HG03196 (cell line): ENCODE data around the gene PDCL3.

ENCODE experiments used
- ATAC-seq: cut with Tn5 transposase; IDR thresholded peaks from one replicate; pipeline ENCODE4 v1.9.1; 2021; ENCODE audit not compliant: unreplicated experiment

The PDCL3 gene

DNA sequence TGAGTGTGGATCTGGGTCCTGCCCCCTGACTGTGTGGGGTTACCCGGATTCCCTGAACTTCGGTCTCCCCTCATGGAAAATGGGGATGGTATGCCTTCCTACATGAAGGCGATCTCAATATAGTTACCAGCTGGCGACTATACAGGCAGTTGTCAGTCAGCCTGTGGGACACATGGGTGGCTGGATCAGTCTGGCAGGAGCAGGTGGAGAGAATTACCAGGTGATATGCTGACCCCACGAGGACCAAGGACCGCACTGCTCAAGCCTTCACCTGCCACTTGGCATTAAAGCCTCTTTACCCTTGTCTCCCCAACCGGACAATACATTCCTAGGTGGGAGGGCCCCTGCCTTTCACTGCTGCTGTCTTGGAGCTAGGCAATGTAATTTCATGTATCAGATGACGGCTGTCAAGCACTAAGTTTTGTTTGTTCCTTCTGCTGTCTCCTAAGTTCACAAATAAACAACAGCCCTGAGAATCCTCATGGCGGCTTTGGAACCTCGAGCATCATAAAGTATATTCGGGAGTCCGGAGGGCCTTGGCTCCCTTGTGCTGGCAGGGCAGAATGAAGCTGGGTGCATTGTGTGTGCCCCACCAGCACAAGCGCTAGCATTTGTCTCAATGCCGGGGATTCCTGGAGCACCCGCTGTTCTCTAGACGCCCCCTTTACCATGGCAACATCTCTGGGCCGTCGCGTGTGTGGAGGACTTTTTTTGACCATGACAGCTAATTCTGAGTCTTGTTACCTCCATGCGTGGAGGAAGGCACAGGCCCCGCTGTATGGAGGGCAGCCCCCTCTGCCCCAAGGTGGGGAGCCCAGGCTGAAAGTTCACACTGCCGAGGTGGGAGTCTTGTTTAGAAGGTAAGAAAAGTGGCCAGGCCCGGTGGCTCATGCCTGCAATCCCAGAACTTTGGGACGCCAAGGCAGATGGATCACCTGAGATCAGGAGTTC lies 48.6 kb downstream of the PDCL3 start:
- ATAC-seq, result no peak

DNA sequence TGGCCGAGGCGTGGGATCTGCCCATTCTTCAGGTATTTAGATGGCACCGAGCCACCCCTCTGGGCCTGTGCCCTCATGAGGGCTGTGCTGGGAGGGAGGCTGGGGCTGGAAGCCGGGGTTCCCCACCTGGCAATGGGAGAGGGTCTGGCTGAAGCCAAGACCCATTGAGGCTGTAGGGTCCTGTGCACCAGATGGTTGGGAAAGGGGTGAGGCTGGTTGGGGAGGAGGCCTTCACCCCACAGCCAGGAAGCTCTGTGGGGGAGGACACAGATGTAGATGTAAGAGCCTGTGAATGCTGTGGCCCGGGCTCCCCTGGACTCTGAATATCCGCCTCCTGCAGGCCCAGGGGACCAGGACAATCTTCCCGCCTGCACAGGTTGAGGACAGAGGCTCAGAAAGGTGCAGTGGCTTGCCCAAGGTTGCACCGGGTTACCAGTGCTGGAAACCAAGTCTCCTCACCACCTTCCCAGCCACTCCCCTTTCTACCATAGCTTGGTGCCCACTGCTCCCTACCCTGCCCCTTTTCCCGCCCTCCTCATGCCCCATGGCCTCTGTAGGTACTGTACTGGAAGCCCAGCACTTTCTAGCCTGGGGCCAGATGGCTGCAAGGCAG lies 49.7 kb downstream of the PDCL3 start:
- no peak for ATAC-seq

DNA sequence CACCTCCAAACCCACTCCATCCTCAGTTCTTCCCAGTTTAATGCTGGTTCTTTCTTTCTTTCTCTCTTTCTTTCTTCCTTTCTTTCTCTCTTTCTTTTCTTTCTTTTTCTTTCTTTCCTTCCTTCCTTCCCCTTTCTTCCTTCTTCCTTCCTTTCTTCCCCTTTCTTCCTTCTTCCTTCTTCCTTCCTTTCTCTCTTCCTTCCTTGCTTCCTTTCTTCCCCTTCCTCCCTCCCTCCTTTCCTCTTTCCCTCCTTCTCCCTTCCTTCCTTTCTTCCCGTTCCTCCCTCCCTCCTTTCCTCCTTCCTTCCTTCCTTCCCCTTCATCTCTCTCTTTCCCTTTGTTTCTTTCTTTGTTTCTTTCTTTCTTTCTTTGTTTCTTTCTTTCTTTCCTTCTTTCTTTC lies 50.9 kb downstream of the PDCL3 start:
- no peak for ATAC-seq

DNA sequence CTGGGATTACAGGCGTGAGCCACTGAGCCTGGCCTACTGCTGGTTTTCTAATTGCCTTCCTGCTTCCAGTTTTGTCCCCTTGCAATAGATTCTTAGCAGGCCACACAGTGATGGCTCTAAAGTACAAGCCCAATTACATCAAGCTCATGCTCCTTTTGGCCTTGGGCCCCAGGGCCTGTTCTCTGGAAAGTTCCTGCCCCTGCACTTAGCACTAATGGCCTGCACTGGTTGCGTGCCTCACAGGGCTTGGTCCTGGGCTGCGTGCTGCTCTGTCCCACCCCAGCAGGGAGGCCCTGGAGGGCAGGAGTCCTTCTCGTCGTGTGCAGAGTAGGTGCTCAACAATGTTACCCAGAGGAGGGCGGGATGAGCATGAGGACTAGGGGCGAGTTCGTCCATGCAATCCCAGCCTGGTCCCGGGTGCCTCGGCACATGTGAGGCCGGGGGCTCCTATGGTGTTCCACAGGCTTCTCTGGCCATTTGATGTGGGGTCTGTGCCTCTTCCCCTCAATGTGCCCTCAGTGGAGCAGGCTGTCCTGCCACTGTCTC lies 51.7 kb downstream of the PDCL3 start:
- ATAC-seq, result no peak

DNA sequence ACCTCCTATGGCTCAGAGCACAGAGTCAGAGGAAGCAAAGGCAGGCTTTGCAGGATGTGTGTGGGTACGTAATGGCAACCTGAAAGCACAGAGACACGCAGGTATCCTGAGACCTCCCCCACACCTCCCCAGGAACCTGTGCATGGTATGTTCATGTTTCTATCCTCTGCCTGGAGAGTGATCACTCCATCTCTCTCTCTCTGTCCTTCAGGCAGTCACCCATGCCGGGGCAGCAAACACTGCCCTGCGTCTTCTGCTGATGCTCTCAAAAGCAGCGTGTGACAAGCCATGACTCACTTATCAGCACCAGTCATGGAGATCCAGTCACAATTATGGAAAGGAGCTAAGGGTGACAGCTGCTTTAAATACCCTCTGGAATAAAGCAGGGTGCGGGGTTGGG lies 52.7 kb downstream of the PDCL3 start:
- no peak for ATAC-seq

DNA sequence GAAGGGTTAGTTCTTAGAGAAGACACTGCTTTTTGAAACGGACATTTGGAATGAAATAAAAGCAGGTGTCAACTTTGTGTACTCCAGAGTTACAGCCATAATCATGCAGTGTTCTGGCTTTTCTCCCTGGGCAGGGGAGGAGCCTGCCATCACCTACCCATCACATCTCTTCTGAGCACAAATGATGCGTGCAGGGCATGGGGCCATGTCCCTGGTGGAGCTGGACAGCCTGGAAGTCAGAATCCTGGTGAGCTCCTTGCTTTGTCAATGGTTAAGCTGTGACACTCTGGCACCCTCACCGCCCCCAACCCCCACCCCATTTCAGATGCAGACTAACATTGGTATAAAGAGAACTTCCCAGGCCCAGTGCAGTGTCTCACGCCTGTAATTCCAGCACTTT lies 53.1 kb downstream of the PDCL3 start:
- no peak for ATAC-seq

DNA sequence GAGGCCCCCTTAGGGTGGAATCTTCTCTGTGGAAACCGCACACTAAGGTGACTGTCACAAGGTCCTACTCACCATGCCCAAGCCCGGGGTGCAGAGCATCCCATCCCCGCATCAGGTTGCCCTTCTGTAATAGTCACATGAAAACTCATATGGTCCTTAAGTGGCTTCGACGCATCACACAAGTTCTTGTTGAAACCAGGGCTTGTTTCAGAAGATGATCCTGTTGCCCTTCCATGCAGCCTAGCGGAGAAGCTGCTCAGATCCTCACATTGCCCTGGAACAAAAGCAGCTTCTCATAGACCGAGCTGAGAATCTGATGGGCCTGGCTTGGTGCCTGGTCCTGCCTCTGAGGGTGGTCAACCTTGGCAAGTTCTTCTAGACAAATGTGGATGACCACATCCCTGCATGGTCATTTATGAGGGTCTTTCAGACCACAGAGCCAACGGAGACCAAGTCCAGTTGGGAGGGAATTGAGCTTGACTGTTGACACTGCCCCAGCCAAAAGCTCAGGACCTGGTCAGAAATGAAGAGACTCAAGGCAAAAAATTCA lies 54.1 kb downstream of the PDCL3 start:
- no peak for ATAC-seq

DNA sequence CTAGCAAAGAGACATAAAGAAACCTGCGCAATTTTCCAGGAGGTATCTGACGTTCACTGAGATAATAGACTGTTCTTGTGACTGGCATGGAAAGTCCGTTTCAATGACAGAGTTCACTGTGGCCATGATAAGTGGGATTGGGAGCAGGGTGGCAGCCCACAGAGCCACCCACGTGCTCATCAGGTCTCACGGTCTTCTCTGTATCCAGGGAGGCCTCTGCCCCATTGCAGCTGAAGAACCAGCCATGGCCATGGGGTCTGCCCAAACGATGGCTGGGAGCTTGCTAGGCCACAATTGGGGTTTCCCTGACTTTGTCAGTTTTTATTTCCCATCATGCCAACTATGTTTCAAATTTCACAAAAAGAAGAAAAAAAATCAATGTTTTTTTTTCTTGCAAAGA lies 57.2 kb downstream of the PDCL3 start:
- ATAC-seq, result no peak

DNA sequence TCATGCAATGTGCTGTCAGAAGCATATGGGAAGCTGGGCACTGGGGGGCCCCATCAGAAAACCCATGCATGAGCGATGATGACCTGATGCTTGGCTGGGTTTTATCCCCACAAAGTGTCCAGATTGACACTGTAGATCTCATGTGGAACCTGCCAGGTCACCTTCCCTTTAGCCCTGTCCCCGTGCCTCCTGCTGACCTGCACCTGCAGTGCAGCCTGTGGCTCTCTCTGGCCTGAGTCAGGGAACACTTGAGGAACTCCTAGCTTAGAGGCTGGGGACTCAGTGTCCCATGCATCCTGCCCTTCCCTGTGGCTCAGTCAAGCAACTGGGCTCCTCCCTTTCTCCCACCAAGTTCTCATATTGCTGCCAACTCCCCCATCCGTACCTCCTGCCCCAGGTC lies 57.7 kb downstream of the PDCL3 start:
- ATAC-seq, result no peak

DNA sequence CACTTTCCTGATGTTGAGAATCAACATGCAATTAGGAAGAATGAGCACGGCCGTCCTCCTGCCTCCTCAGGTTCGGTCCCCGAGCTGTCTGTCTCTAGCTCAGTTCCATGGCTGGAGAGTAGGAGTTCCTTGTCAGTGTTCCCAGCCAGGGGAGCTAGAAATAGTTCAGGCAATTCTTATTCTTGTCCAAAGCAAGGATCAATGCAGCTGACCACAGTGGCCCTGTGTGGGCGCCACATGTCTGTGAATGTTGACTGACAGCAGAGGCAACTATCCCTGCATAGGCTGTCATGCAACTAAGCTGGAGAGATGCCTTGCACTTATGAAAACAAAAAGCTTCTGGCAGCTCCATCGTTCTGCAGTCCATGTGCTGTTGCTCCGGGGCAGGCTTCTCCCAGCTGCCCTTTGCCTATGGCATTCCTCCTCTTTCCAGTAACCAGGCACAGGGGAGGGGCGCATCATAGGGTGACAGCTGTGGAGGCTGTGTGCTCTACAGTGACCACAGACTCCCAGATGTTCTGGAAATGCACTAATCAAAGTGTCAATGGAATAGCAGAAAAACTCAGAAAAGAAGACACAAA lies 58.7 kb downstream of the PDCL3 start:
- no peak for ATAC-seq

DNA sequence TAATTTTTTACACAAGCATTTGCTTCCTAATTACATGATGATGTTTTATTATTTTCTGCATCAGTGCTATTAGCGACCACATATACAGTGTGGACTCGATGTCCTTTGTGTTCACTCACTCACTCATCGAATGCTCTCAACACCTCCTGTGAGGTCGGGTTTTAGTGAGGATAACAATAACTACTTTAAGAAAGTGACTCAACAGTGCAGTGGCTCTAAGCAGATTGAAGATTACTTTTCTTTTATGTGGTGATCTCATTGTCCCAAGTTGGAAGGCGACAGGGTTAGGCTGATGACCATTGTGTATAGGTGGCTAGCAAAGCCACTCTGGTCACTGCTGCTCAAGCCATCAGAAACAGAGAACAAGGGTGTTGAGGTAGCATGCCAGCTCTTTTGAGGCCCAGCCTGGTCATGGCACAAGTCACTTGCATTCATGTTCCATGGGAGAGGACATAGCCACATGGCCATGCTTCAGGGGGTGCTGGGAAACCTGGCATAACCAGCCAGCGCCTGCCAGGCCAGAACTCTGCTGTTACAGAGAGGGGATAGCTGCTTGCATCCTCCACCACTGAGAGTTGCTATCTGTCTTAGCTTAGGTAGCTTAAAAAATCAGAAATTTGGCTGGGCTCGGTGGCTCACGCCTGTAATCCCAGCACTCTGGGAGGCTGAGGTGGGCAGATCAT lies 60.4 kb downstream of the PDCL3 start:
- ATAC-seq, result no peak

DNA sequence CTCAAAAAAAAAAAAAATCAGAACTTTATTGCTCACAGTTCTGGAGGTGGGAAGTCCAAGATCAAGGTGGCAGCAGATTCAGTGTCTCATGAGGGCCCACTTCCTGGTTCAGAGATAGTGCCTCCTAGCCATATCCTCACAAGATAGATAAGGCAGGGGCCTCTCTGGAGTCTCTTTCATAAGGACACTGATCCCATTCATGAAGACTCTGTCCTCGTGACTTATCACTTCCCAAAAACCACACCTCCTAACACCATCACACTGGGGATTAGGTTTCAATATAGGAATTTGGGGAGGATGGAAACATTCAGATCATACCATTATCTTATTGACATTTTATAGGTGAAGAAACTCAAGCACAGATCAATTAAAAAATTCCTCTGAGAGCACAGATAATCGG lies 61.1 kb downstream of the PDCL3 start:
- no peak for ATAC-seq

DNA sequence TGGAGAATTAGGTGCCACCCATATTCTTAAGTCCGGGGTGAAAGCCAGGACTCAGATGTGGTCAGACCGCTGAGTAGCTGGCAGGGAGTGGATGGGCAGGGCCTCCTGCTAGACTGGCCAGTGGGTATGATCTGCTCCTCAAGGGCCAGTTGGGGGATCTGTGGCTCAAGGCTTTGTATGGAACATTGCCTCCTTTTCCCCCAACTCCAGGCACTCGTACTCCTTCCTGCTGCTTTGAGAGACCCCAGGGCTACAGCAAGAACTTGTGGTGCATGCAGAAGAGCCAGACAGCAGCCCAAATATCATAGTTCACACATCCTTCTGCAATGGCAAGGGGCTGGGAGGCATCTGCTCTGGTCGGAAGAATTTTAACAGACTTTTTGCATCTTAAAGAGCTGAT lies 61.7 kb downstream of the PDCL3 start:
- ATAC-seq, result no peak

DNA sequence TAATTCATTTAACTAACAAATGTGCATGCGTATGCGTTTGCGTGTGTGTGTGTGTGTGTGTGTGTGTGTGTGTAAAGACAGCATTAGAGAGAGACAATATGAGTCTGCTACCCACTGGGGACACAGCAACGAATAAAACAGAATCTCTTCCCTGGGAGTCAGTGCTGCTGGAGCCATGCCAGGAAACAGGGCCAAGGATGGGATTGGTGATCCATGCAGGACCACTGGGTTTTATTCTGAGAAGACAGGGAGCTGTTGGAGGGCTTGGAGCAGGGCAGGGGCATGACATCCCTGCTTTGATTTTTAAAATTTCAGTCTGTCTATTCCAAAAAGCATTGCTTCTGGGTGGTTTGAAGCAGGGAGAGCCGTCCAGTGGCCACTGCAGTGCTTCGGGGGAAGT lies 62.9 kb downstream of the PDCL3 start:
- no peak for ATAC-seq
